Kasumi-1 (cell line): ENCODE results near the gene REC8.
"Not testable (repeated sequence)": the region's sequence is repeated elsewhere in the genome, so short reads cannot be mapped to it uniquely, and the experiment has no call there.

Experiments used
- DNase-seq, 2 experiments: peaks; one replicate each; lab custom pipeline; 2025; lab: John Stamatoyannopoulos, UW

Gene REC8

DNA sequence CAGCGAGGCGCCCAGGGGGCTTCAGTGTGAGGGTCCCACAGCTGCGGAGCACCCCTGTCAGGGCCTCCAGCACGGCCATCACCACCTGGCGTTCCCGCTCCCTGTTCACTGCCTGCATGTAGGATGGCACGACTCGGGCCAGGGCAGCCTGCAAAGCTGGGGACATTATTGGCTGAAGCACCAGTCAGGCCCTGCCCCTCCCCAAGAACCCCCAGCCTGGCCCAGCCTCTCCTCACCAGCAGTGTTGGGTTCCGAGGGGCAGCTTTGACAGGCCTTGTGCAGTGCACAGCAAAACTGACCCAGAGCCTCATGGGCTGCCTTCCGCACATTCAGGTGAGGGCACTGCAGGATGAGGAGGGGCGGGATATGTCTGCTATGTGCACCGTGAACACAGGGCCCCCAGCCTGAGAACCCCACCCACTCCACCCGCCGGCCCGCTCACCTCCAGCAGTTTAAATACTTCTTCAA is 11.2 kb downstream of the REC8 start:
- no peak for DNase-seq

DNA sequence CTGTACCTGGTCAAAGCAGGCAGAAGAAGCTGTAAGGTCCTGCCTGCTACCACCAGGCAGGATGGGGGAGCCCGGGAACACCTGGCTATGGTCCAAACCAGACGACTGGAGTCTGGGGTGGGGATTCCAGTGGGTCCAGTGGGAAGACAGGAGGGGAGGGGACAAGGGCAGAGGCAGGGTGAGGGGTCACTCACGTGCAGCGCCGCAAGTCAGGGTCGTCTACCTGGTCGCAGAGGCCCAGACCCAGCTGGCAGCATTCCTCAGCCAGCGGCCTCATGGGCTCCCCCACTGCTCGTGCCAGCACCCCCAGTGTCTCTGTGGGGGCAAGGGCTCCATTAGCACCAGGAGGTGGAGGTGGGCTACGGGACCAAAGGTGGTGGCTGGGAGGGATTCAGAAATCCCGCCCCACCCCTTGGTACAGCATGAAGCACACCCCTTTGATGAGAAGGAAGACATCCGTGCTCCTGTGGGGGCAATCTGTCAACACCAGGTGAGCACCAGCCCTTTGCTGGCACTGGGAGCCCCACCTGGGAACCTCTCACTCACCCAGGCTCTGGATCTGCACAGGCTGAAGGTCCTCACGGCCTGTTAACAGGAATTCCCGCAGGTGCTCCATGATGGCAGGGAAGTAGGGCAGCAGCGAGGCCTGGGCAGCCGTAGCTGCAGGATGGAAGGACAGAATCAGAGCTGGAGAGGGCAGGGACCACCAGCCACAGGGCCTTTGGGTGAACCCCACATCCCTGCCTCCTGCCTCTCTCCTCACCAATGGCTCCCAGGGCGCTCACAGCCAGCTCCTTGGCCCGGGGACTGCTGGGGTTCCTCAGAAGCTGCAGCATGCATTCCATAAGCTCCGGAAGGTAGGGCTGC is 12.5 kb downstream of the REC8 start:
- DNase-seq, result no peak

DNA sequence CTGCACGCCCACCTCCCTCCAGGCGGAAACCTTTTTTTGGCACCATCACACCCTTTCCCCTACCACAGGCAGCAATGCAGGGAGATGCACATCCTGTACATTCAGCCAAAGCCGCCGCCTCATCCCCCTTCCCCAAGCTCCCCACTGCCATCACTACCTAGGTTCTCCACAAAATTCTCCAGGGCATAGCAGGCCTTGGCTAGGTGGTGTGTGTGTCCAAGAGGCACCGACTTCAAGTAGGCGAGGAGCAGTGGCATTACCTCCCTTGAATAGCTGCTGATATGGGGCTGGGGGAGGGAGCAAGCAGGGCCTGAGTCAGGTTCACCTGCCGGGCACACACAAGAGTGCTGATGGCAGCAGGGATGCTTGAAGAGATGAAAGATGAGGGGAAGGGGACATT is 13.1 kb downstream of the REC8 start:
- no peak for DNase-seq

DNA sequence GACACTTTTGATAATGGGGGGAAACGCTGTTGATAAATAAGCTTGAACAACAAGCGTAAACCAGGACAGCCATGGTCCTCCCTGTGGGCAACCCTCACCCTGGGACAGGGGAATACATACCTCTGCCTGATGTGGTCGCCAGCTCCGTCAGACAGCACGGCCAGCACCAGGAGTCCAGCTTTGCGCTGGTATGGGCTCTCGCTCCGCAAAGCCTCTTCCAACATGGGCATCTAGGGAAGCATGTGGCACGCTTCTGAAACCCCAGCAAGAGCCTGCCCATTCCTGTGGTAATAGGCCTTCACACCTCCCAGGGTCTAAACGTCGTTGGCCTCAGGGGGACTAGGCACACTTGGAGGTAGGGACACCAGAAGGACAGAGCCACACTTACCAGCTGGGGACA is 13.9 kb downstream of the REC8 start:
- DNase-seq, result no peak

DNA sequence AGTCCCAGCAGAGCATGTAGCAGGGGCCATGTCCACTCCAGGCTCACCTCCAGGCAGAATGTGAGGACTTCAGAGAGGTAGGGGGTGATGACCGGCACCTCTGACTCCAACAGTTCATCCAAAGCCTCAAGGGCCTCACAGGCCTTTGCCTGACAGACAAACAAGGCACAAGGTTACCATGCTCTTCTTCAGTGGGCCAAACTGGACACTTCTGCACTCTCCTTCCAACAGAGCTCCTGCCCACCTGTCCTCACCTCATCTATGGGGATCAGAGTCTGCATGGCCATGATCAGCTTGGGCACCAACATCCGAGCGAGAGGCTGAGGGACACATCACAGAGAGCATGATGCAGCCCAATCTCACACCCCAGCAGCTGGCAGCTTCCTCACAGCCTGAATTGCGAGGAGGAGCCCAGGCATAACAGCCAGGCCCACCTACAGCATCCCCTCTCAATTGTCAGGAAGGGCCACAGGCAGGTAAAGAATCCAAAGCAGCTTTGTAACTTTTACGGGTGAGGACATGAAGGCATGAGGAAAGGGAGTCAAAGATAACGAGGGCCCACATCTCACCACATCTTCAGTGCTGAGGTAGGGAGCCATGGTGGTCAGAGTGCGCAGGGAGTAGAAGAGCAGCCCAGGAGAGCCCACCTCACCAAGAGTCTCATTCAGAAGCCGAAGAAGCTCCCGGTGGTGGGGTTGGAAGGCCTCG is 15.1 kb downstream of the REC8 start:
- no peak for DNase-seq

DNA sequence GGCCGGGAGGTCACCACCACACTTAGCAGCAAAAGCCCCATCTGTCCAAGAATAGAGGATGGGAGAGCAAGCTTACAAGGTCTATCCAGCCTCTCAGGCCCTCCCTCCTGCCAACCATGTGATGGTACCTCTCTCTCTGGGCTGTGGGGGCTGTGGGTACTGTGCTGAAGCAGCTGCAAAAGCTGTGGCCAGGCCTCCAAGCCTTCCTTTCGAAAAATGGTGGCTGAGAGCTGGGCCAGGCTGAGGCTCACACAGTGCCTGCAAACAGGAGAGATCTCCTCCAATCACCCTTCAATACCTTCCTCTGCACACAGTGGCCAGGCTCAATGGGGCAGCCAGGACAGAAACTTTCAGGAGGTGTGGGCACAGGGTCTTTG is 15.6 kb downstream of the REC8 start:
- DNase-seq, result no peak

DNA sequence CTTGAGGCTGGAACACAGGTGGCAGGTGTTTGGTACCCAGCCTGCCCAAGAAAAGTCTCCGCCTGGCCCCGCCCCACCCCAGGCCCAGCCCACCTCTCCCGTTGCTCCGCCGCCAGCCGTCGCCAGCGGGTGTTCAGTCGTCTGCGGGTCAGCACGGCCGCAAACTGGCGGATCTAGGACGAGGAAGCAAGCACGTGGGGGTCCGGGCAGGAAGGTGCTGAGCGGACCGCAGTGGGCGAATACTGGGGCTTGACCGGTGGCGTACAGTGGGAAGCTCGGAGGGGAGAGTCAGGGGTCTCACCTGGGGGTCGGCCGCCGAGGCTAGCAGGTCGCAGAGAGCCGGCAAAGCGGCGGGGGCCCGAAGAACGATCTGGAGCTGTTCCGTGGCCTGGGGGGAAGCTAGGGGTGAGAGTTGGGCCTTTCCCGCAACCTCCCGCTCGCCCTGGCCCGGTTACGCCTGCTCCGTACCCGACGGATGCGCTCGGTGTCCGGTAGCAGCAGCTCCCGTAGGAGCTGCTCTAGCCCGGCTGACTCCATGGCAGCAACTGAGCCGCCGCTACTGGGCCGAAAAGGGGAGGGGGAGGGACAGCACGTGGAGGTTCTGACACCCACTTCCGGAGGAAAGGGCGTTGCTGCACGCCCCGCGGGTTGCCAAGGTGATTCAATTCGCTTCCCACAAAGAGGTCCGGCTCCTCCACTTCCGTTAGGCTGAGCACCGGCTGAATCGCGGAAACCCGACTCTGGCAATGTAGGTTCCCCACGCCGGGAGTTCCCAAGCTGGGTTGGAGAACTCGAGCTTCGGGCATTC is 16.6 kb downstream of the REC8 start, which contains the start of gene IPO4:
IPO4 (minus strand) TSS at position 566 of the 808 bp plus-strand sequence; CDS start at position 537, 29 bp downstream.
- DNase-seq, result peak; percentile 97

DNA sequence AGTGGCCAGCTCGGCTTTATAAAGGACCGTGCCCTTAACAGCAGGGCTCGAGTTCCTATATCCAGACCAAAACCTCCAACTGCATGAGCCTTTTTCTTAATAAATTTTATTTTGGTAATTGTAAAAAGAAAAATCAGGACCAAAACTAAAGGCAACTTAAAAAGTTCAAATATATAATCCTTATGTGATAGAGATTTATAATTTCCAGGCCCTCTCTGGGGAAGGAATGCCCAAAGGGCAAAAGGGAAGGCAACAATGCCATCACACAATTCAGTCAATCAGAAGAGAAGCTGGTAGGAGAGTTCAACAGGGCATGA is 17.1 kb downstream of the REC8 start:
- no peak for DNase-seq

DNA sequence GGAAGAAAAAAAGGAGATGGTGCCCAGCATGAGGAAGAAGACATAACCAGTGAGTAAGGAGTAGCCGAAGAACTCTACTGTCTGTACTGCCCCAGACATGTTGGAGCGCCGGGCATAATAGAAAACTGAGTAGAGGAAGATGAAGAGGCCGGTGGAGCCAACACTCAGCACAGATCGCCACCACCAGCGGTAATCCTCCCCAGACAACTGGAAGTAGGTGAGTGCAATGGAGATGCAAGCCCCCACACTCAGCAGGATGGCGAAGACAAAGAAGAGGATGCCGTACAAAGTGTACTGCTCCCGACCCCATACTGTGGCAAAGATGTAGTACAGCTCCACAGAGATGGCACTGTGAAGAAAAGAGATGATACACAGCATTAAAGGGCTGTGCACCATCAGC is 17.6 kb downstream of the REC8 start:
- DNase-seq, result no peak

DNA sequence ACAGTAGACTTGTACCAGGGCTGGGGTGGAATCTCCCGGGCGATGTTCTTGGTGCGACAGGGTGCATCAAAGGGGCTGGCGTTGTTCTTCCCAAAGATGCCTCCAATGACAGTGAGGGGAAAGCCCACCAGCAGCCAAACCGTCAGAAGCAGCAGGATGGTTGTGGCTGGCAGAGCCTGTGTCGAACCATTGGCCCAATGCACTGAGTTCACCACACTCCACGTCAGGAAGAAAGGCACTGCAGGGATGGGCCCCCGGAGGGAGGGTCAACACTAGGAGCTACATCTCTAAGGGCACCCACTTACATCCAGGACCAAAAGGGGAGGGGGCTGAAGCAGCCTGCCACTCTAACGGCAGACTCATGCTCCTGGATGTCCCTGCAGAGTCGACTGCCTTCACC is 18.5 kb downstream of the REC8 start:
- DNase-seq, result no peak

DNA sequence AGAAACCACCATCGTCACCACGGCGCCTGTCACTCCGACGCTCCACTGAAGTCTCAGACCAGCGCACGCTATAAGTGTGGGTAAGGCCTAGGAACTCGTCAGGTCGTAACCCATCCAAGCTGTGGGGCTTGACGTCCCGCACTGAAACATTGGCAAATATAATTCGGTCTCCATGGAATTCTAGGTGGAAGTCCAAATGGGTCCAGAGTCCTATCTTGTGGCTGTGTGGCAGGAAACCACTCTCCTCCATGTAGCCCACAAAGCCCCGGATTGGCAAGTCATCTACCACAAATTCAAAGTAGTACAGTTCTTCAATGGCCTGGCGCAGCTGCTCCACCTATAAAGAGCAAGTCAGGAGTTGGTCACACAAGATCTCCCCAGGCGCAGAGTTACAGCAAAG is 21.1 kb downstream of the REC8 start:
- DNase-seq, result no peak

DNA sequence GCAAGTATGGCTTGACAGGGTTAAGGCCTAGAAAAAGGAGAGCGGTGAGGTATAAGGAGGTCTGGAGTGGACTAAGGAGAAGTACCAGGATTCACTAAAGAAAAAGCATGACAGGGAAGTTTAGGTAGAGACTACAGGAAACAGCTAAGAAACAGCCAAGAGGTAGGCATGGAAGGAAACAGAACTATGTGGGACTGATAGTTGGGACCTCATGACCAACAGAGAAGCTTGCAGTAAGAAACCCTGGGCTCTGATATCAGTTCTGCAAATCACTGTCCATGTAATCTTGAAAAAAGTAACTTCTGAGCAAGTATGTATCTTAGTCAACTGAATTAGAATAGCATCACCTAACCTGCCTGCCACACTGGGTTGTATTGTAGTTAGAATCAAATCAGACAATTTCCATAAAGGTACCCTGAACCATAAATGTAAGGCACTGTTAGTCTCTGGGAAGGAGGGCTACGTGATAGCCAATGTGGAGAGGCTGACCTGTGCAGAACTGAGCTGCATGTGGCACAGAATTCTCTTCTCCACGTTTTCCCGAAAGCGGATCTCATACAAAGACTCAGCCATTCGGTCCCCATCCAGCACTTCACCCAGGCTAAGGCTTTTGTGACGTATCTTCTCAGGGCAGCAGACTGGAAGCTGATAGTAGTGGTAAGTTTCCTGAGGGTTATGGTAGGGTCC is 22.4 kb downstream of the REC8 start:
- no peak for DNase-seq

DNA sequence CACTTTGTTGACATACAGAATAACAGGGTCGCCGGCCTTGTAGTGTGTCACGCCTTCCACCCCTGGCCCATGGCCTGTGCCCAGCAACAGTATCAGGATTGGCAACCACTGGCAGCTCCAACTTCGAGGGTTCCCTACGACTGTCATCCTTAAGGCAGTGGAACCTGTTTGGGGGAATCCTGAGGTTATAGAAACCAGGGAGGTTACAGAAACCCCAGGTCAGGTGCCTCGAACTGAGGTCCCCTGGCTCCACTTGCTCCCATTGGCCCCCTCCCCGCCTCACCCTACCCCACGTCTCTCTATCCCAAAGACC is 22.9 kb downstream of the REC8 start:
- no peak for DNase-seq

DNA sequence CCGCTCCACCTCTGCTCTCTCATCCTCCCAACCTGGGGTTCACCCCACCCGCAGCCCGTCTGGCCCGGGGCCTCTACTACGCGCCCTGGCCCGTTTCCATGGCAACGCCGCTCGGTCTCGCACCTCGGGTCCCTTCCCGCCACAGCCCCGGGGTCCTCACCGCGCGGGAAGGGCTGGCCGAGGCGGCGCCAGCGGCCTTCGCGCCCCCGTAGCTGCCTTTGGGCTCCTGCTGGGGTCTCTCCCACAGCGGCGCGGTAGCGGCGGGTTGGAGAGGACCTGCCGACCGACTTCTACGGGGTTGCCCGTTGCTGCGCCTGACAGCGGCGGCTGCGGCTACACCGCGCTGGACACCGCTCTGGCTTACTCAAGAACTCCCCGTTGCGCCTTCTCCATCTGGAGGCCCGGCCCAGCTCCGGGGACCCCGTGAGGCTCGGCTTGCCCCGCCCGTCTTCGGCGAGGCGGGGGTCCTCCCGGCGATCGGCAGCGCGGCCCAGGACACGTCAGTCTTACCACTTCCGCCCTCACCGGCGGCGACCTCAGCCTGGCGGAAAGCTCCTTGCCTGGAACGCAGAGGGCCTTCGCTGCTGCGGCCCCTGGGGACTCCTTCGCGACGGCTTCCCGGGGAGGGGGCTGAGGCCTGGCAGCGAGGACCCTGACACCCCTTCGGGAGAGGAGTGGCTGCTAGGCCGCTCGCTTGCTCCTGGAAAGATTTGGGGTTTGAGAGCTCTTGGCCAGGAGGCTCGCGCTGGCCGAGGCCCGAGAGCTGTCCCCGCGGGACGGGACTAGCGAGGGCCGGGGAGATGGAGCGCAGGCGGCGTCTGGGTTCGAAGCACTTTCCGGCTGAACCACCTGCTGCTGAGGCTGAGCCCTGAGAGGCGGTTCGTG is 23.5 kb downstream of the REC8 start, which contains the start of gene TM9SF1:
TM9SF1 (minus strand) TSS at position 256 of the 885 bp plus-strand sequence. CDS start 422 bp downstream, outside the sequence.
- peak; percentile 68 to 83 for DNase-seq

DNA sequence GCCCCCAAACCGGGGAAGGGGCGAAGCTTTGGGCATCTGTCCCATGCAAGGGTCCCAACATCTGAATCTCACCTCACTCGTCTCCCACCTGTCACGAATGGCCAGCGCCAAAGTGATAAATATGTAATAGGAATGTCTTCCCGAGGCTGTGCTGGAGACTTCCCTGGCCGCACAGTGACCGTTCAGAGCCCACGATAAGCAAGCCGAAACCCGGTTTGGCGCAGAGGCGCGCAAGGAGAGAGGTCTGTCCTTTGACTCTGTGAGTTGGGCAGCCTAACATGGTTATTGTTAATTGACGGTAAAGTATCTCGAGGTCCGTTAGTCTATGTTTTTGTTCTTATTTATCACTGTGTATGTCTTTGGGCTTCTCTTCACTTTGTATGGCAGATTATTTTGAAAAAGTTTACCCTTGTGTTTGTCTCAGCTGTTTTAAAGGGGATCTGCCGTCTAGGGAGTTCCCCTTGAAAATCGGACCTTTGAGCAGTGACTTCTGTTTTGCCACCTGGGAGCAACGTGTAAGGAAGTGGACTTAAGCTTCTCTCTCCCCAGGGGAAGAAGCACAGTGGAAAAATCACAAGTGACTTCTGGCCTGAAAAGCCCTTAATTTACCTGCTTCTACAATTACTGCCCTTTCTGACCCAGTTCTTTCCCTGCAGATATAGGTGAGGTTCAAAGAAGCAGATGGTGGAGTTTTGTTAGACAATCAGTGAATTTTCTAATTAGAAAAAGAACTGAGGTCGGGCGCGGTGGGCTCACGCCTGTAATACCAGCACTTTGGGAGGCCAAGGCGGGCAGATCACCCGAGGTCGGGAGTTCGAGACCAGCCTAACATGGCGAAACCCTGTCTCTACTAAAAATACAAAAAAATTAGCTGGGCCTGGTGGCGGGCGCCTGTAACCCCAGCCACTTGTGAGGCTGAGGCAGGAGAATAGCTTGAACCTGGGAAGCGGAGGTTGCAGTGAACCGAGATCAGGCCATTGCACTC is 24.5 kb downstream of the REC8 start:
- DNase-seq, result peak; percentile 13 to 57

DNA sequence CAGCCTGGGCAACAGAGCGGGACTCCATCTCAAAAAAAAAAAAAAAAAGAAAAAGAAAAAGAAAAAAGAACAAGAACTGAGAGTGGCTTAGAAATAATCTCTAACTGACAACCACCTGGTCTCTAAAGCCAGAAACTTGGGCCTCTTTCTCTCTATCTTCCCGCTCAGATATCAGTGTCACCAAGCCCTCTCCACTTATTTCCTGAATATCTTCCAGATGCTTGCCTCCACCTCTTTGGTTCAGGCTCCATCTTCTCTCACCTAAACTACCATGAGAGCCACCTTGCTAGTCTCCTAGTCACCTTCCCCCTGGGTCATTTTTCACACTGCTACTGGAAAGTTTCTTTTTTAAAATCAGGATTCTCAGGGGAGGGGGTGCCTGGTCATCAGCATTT is 25.2 kb downstream of the REC8 start:
- no peak for DNase-seq

DNA sequence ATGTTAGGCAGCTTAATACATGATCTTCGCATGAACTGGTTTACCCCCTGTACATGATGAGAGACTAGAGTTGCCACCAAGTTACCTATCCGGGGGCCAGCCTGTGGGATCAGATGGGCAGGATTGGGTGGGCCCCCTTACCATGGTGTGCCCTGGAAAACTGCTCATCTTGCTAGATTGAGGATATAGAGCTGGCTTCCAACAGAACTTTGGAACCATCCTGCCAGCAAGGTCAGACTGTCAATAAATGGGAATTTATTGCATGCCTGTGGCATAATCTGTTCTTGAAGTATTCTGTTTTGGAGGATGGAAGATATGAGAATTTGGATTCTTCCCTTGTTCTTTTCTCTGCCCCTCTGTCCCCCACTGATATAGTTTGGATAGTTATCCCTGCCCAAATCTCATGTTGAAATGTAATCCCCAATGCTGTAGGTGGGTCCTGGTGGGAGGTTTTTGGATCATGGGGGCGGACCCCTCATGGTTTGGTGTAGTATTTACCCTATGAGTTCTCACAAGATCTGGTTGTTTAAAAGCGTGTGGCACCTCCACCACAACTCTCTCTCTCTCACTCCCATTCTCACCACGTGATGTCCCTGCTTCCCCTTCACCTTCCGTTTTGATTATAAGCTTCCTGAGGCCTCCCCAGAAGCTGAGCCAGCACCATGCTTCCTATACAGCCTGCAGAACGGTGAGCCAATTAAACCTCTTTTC is 27.1 kb downstream of the REC8 start:
- DNase-seq, result peak; percentile 3 to 21

DNA sequence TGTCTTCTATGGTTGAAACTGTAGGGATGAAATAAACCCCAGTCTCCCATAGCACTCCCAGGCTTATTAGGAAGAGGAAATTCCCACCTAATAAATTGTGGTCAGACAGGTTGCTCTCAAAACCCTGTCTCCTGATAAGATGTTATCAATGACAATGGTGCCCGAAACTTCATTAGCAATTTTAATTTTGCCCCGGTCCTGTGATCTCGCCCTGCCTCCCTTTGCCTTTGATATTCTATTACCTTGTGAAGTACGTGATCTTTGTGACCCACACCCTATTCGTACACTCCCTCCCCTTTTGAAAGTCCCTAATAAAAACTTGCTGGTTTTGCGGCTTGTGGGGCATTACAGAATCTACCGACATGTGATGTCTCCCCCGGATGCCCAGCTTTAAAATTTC is 30.7 kb downstream of the REC8 start:
- not testable (repeated sequence) for DNase-seq

DNA sequence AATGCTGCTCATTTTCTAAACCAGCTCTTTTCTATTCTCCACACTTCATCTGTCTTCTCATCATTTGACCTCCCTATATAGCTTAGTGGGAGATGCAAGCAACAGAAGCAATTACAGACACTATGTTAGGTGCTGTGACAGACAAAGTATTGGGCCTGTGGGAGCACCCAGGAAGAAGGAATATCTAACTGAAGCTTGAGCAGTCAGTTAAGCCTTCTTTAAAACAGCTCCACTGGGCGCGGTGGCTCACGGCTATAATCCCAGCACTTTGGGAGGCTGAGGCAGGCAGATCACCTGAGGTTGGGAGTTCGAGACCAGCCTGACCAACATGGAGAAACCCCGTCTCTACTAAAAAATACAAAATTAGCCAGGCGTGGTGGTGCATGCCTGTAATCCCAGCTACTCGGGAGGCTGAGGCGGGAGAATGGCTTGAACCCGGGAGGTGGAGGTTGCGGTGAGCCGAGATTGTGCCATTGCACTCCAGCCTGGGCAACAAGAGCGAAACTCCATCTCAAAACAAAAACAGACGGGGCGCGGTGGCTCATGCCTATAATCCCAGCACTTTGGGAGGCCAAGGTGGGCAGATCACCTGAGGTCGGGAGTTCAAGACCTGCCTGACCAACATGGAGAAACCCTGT is 31.5 kb downstream of the REC8 start:
- DNase-seq, result not testable (repeated sequence)
